Mesenchymal stem cell (in vitro differentiated cells and primary cell): ENCODE results near the gene CMAS.

Source experiments
- DNase-seq: peaks from one replicate; pipeline ENCODE4 v3.0.0-alpha.2; 2013
- H2AFZ ChIP-seq: one replicate; pipeline ENCODE4 v1.6.1; 2013; ENCODE audit warnings: low read depth, mild to moderate bottlenecking, control low read depth, inconsistent platforms, low read length, moderate library complexity
- H2AK5ac ChIP-seq: 2 replicates; pipeline ENCODE4 v1.6.1; 2013; ENCODE audit warnings: low read length, moderate library complexity, mild to moderate bottlenecking, inconsistent platforms; ENCODE audit not compliant: severe bottlenecking
- H2BK120ac ChIP-seq: one replicate; pipeline ENCODE4 v1.6.1; 2013; ENCODE audit warnings: low read depth, mild to moderate bottlenecking, inconsistent platforms, low read length, moderate library complexity
- H2BK12ac ChIP-seq, 2 experiments: one replicate each; pipeline ENCODE4 v1.6.1; 2013; ENCODE audit warnings: inconsistent platforms in 2 of 2, low read length in 2 of 2, mild to moderate bottlenecking in 2 of 2, moderate library complexity in 2 of 2, control low read depth in 1 of 2
- H2BK15ac ChIP-seq: one replicate; pipeline ENCODE4 v1.6.1; 2013; ENCODE audit warnings: mild to moderate bottlenecking, low read depth, inconsistent platforms; ENCODE audit not compliant: poor library complexity, severe bottlenecking
- H2BK5ac ChIP-seq: 2 replicates; pipeline ENCODE4 v1.6.1; 2013; ENCODE audit warnings: low read depth, mild to moderate bottlenecking, low read length, control low read depth, inconsistent platforms; ENCODE audit not compliant: poor library complexity, severe bottlenecking
- H3K14ac ChIP-seq, 2 experiments: one replicate each; pipeline ENCODE4 v1.6.1; 2013; ENCODE audit warnings: inconsistent platforms in 2 of 2, low read length in 2 of 2, control low read depth in 1 of 2, mild to moderate bottlenecking in 1 of 2, moderate library complexity in 1 of 2
- H3K18ac ChIP-seq, 2 experiments: one replicate each; pipeline ENCODE4 v1.6.1; 2013; ENCODE audit warnings: inconsistent platforms in 2 of 2, low read length in 2 of 2, control low read depth in 1 of 2, low read depth in 1 of 2, mild to moderate bottlenecking in 1 of 2
- H3K23ac ChIP-seq, 2 experiments: one replicate each; pipeline ENCODE4 v1.6.1; 2013; ENCODE audit warnings: inconsistent platforms in 2 of 2, low read length in 2 of 2, mild to moderate bottlenecking in 2 of 2, moderate library complexity in 2 of 2, control low read depth in 1 of 2
- H3K27ac ChIP-seq: 2 replicates; pipeline ENCODE4 v1.5.1; 2013; ENCODE audit warnings: mild to moderate bottlenecking, moderate library complexity, low read length, control low read depth, inconsistent platforms; ENCODE audit not compliant: poor library complexity, severe bottlenecking
- H3K27me3 ChIP-seq, 2 experiments: 2 replicates each; pipeline versions ENCODE4 v1.6.1 to v1.7.0; 2013; ENCODE audit warnings: low read length in 2 of 2, mild to moderate bottlenecking in 2 of 2, moderate library complexity in 2 of 2, control low read depth in 1 of 2, inconsistent platforms in 1 of 2; ENCODE audit not compliant: control insufficient read depth in 1 of 2, insufficient read depth in 1 of 2
- H3K36me3 ChIP-seq, 2 experiments: 2 replicates each; pipeline versions ENCODE4 v1.6.1 to v1.7.0; 2013; ENCODE audit warnings: low read length in 2 of 2, control low read depth in 1 of 2, inconsistent platforms in 1 of 2, low read depth in 1 of 2, mild to moderate bottlenecking in 1 of 2; ENCODE audit not compliant: insufficient read depth in 2 of 2, control insufficient read depth in 1 of 2
- H3K4ac ChIP-seq, 2 experiments: one replicate each; pipeline ENCODE4 v1.6.1; 2013; ENCODE audit warnings: inconsistent platforms in 2 of 2, low read length in 2 of 2, mild to moderate bottlenecking in 2 of 2, moderate library complexity in 2 of 2, control low read depth in 1 of 2, low read depth in 1 of 2
- H3K4me1 ChIP-seq: 2 replicates; pipeline ENCODE4 v1.6.1; 2013; ENCODE audit warnings: low read depth, low read length, control low read depth; ENCODE audit not compliant: control insufficient read depth, insufficient read depth
- H3K4me2 ChIP-seq: 2 replicates; pipeline ENCODE4 v1.6.1; 2013; ENCODE audit warnings: low read length, mild to moderate bottlenecking, inconsistent platforms; ENCODE audit not compliant: poor library complexity, severe bottlenecking
- H3K4me3 ChIP-seq, 2 experiments: 2 replicates each; pipeline versions ENCODE4 v1.5.1 to v1.7.0; 2013; ENCODE audit warnings: low read length in 2 of 2, mild to moderate bottlenecking in 2 of 2, control low read depth in 1 of 2, low read depth in 1 of 2; ENCODE audit not compliant: insufficient read depth in 1 of 2
- H3K79me1 ChIP-seq: replicated peaks from 2 replicates; pipeline ENCODE4 v1.6.1; 2013; ENCODE audit warnings: mild to moderate bottlenecking, control low read depth, low read length, inconsistent platforms; ENCODE audit not compliant: poor library complexity, severe bottlenecking
- H3K9ac ChIP-seq: 2 replicates; pipeline ENCODE4 v1.7.0; 2013; ENCODE audit warnings: mild to moderate bottlenecking, low read length, moderate library complexity
- H3K9me3 ChIP-seq: 2 replicates; pipeline ENCODE4 v1.7.0; 2013; ENCODE audit warnings: mild to moderate bottlenecking, low read length; ENCODE audit not compliant: control insufficient read depth
- H4K8ac ChIP-seq: one replicate; pipeline ENCODE4 v1.6.1; 2013; ENCODE audit warnings: inconsistent platforms, mild to moderate bottlenecking, low read length, moderate library complexity
- H4K91ac ChIP-seq: one replicate; pipeline ENCODE4 v1.6.1; 2013; ENCODE audit warnings: mild to moderate bottlenecking, low read length, inconsistent platforms
- WGBS: methylation state at CpG from one replicate; pipeline ENCODE4 v1.1.7; 2013; ENCODE audit warnings: mixed read lengths; 5-methylcytosine and 5-hydroxymethylcytosine counted together

CMAS gene

DNA sequence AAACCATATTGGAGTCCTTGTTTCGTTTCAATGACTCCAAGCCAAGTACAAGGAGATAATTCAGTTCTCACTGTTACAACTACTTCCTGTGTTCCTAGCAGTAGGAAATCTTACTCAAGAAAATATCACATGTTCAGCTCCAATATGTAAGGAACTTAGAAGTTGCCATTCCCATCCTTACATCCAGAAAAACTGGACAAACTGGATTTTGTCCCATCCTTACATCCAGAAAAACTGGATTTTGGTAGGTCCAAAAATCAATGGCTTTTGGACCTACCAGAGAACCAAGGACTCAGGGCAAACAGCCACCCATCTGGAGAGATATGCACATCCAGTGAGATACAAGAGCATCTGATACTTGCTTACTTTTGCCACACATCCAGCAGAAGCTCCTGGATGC is 23.8 kb downstream of the CMAS start:
- H3K4me2 ChIP-seq = no peak overlapping the region
- H2BK12ac ChIP-seq = no peak overlapping the region
- H3K14ac ChIP-seq = no peak overlapping the region
- H3K27ac ChIP-seq = no peak overlapping the region
- no peak overlapping the region for H4K91ac ChIP-seq
- 92% methylated on average over 1 of the region's 1 CpG for WGBS
- no peak overlapping the region for H3K23ac ChIP-seq
- H2AK5ac ChIP-seq = no peak overlapping the region
- no peak overlapping the region for H3K18ac ChIP-seq
- H3K4me1 ChIP-seq = no peaks in the 10 kb centered on the region
- peaks cover 3% of the 10 kb centered on the region for H3K9me3 ChIP-seq
- no peak overlapping the region for H2BK15ac ChIP-seq
- H4K8ac ChIP-seq = no peak overlapping the region
- H3K79me1 ChIP-seq = no peaks in the 10 kb centered on the region
- H3K36me3 ChIP-seq = peaks cover 0 to 22% of the 10 kb centered on the region in 2 experiments
- H3K4me3 ChIP-seq = no peak overlapping the region
- DNase-seq = no peak
- no peak overlapping the region for H3K4ac ChIP-seq
- no peaks in the 10 kb centered on the region for H3K27me3 ChIP-seq
- H2BK120ac ChIP-seq = no peak overlapping the region
- H3K9ac ChIP-seq = no peak overlapping the region
- H2BK5ac ChIP-seq = no peak overlapping the region
- no peak overlapping the region for H2AFZ ChIP-seq

DNA sequence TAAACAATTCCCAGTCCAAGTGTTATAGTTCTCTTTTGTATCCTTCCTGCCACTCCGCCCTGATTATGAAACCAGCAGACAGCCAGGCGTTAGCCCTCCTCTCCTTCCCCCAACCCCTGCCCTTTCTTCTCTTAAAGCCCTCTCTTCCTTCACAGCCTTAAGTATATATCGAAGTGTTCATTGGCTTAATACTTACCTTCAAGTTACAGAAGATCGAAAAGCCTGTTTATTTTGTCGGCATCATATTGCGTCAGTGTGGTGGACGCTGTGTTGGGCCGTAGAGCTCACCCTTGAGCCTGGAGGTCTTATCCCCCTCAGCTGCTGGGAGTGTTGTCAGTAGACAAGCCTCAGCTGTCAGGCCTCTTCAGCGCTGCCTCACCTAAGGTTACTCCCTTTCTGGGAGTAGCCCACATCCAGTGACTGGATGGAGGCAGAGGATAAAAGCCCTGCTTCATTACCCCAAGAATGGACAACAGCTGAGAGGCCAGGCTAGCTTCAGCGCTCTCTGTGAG is 36.2 kb downstream of the CMAS start:
- no peak overlapping the region for H3K4ac ChIP-seq
- H3K14ac ChIP-seq = no peak overlapping the region
- no peak overlapping the region for H3K27ac ChIP-seq
- no peak overlapping the region for H2AFZ ChIP-seq
- H4K8ac ChIP-seq = no peak overlapping the region
- no peak overlapping the region for H3K4me2 ChIP-seq
- H4K91ac ChIP-seq = no peak overlapping the region
- H3K36me3 ChIP-seq = no peaks in the 10 kb centered on the region
- H3K9me3 ChIP-seq = no peaks in the 10 kb centered on the region
- 77% methylated on average over 10 of the region's 10 CpGs for WGBS
- no peak overlapping the region for H2AK5ac ChIP-seq
- H2BK5ac ChIP-seq = no peak overlapping the region
- no peaks in the 10 kb centered on the region for H3K79me1 ChIP-seq
- no peak overlapping the region for H3K9ac ChIP-seq
- no peak overlapping the region for H2BK15ac ChIP-seq
- no peak overlapping the region for H3K23ac ChIP-seq
- H2BK12ac ChIP-seq = no peak overlapping the region
- H3K18ac ChIP-seq = no peak overlapping the region
- DNase-seq = no peak
- no peak overlapping the region for H3K4me3 ChIP-seq
- H3K4me1 ChIP-seq = no peaks in the 10 kb centered on the region
- H2BK120ac ChIP-seq = no peak overlapping the region
- no peaks in the 10 kb centered on the region for H3K27me3 ChIP-seq

DNA sequence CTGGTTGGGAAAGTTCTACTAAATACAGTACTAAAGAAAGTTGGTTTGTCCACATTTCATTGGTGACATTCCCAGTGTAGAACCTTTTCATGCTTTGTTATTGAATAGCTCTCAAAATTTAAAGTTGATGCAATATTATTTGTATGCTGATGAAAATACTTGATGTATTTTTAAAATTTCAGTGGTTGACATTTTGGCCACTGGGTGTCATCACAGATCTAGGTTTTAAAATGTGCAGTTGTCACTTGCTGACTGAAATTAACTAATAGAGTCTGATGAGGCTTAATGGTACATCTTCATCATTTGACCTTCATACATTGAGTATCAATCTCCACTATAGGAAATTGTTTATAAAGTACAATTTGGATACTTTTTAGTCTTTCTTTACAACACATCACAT is 37.1 kb downstream of the CMAS start:
- Histone ChIP-seq H3K9me3 (no peaks in the 10 kb centered on the region), H4K8ac (no peak overlapping the region), H3K18ac (no peak overlapping the region), H3K23ac (no peak overlapping the region), H2BK120ac (no peak overlapping the region), H3K9ac (no peak overlapping the region), H2AFZ (no peak overlapping the region), H3K27me3 (no peaks in the 10 kb centered on the region), H3K14ac (no peak overlapping the region), H2BK15ac (no peak overlapping the region), H2BK12ac (no peak overlapping the region), H4K91ac (no peak overlapping the region), H3K4ac (no peak overlapping the region), H2AK5ac (no peak overlapping the region), H3K79me1 (no peaks in the 10 kb centered on the region), H3K36me3 (no peaks in the 10 kb centered on the region), H3K4me1 (no peaks in the 10 kb centered on the region), H3K4me3 (no peak overlapping the region), H2BK5ac (no peak overlapping the region), H3K4me2 (no peak overlapping the region), H3K27ac (no peak overlapping the region)
- DNase-seq = peak; percentile 52

DNA sequence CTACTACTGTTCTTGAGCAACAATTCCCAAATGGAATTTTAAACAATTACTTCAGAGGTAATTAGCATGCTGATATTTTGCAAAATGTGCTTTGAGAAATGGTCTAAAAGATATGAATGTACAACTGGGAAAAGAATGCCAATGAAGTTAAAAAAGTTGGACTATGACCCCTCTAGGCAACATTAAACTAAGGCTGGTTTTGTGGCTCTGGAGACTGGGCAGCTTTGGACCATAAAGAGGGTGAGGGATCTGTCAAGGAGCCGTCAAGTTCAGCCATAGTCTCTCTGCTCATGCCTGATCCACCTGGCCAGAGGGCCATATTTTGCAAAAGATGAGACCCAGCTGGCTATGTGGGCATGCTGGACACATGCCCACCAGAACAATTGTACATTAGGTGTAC is 38.8 kb downstream of the CMAS start:
- H3K27ac ChIP-seq = no peak overlapping the region
- H3K4ac ChIP-seq = no peak overlapping the region
- H3K9ac ChIP-seq = no peak overlapping the region
- no peak overlapping the region for H3K14ac ChIP-seq
- H3K36me3 ChIP-seq = no peaks in the 10 kb centered on the region
- H2BK5ac ChIP-seq = no peak overlapping the region
- no peak overlapping the region for H2AK5ac ChIP-seq
- no peak overlapping the region for H3K23ac ChIP-seq
- no peak overlapping the region for H2BK15ac ChIP-seq
- H3K4me3 ChIP-seq = no peak overlapping the region
- H3K4me2 ChIP-seq = no peak overlapping the region
- WGBS = 55% methylated on average over 1 of the region's 1 CpG
- H2BK120ac ChIP-seq = no peak overlapping the region
- H3K9me3 ChIP-seq = no peaks in the 10 kb centered on the region
- no peak overlapping the region for H2BK12ac ChIP-seq
- no peaks in the 10 kb centered on the region for H3K4me1 ChIP-seq
- H3K27me3 ChIP-seq = no peaks in the 10 kb centered on the region
- H4K91ac ChIP-seq = no peak overlapping the region
- H3K18ac ChIP-seq = no peak overlapping the region
- H2AFZ ChIP-seq = no peak overlapping the region
- no peaks in the 10 kb centered on the region for H3K79me1 ChIP-seq
- H4K8ac ChIP-seq = no peak overlapping the region
- DNase-seq = no peak
